Measurements from ENCODE around the gene DUS1L.

The DUS1L gene

GRCh38 chr17:82015311-82015971, 50.2 kb downstream of the DUS1L start:
- H3K4me3 ChIP-seq (ENCODE audit: low read depth, low read length): no peak overlapping the region
- DNase-seq (ENCODE audit: low read depth): no peak
- TF ChIP-seq POLR2A (IDR thresholded peaks at IDR 0.05; ENCODE audit: extremely low read depth, insufficient read length): no peak
- TF ChIP-seq MYC (IDR thresholded peaks at IDR 0.05; ENCODE audit: low read depth, low read length): no peak
- TF ChIP-seq MAX (IDR thresholded peaks at IDR 0.05; ENCODE audit: low read depth, low read length): no peak
- TF ChIP-seq, protein P1, sequence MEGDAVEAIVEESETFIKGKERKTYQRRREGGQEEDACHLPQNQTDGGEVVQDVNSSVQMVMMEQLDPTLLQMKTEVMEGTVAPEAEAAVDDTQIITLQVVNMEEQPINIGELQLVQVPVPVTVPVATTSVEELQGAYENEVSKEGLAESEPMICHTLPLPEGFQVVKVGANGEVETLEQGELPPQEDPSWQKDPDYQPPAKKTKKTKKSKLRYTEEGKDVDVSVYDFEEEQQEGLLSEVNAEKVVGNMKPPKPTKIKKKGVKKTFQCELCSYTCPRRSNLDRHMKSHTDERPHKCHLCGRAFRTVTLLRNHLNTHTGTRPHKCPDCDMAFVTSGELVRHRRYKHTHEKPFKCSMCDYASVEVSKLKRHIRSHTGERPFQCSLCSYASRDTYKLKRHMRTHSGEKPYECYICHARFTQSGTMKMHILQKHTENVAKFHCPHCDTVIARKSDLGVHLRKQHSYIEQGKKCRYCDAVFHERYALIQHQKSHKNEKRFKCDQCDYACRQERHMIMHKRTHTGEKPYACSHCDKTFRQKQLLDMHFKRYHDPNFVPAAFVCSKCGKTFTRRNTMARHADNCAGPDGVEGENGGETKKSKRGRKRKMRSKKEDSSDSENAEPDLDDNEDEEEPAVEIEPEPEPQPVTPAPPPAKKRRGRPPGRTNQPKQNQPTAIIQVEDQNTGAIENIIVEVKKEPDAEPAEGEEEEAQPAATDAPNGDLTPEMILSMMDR (IDR thresholded peaks at IDR 0.05; ENCODE audit: low read depth, low read length): no peak

DNA sequence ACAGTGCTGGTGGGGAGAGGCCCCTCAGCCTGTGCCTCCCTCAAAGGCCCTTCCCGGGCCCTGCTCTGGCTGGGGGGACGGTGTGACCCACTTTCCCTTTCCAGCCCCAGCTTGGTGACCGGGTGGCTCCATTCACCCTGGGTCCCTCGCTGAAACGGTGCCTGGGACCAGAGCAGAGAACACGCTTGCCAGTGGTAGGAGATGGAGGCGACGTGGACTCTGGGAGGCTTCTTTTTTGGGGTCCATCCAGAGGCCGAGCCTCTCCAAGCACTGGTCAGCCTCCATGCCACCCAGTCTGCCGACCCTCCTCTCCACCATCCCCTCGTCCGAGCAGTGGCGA, 50.7 kb downstream of the DUS1L start:
- H3K4me3 ChIP-seq (ENCODE audit: low read depth, low read length): no peak overlapping the region
- DNase-seq (ENCODE audit: low read depth): no peak
- TF ChIP-seq MYC (IDR thresholded peaks at IDR 0.05; ENCODE audit: low read depth, low read length) (no peak), MAX (IDR thresholded peaks at IDR 0.05; ENCODE audit: low read depth, low read length) (no peak), POLR2A (IDR thresholded peaks at IDR 0.05; ENCODE audit: extremely low read depth, insufficient read length) (no peak)
- TF ChIP-seq, protein P1 (IDR thresholded peaks at IDR 0.05; ENCODE audit: low read depth, low read length): no peak

GRCh38 chr17:82014432-82014831, 51.2 kb downstream of the DUS1L start:
- TF ChIP-seq MYC (IDR thresholded peaks at IDR 0.05; ENCODE audit: low read depth, low read length): no peak
- TF ChIP-seq POLR2A (IDR thresholded peaks at IDR 0.05; ENCODE audit: extremely low read depth, insufficient read length): no peak
- no peak for TF ChIP-seq MAX (IDR thresholded peaks at IDR 0.05; ENCODE audit: low read depth, low read length)
- TF ChIP-seq, protein P1 (IDR thresholded peaks at IDR 0.05; ENCODE audit: low read depth, low read length): no peak
- no peak for DNase-seq (ENCODE audit: low read depth)
- no peak overlapping the region for H3K4me3 ChIP-seq (ENCODE audit: low read depth, low read length)

DNA sequence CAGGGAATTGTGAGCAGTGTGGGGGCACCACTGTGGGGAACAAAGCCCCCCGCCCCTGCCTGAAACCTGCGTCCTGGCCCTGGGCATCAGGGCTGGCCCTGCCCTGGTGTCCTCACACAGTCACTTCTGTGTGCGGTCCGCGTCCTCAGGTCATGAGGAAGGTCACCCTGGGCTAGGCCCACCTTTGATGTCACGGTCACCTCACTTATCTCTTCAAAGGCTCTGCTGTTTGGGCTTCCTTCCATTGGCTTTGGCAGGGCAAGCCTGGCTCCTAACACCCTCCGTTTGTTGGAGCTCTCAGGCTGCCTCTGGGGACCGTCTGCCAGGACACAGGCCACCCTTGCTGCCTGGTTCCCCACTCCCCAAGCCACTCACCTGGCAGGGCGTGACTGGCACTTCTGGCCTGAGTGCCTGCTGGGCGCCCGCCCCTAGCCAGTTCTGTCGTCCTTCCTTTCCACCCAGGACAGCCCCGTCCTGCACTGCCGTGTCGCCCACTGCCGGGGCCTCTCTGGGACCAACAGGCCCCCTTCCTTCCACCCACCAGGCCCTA, 51.8 kb downstream of the DUS1L start:
- TF ChIP-seq, protein P1 (IDR thresholded peaks at IDR 0.05; ENCODE audit: low read depth, low read length): no peak
- TF ChIP-seq MAX (IDR thresholded peaks at IDR 0.05; ENCODE audit: low read depth, low read length): no peak
- no peak for TF ChIP-seq MYC (IDR thresholded peaks at IDR 0.05; ENCODE audit: low read depth, low read length)
- no peak overlapping the region for H3K4me3 ChIP-seq (ENCODE audit: low read depth, low read length)
- no peak for DNase-seq (ENCODE audit: low read depth)

GRCh38 chr17:82013341-82013740, 52.3 kb downstream of the DUS1L start:
- TF ChIP-seq POLR2A (IDR thresholded peaks at IDR 0.05; ENCODE audit: extremely low read depth, insufficient read length): no peak
- TF ChIP-seq MAX (IDR thresholded peaks at IDR 0.05; ENCODE audit: low read depth, low read length): no peak
- TF ChIP-seq MYC (IDR thresholded peaks at IDR 0.05; ENCODE audit: low read depth, low read length): no peak
- TF ChIP-seq, protein P1 (IDR thresholded peaks at IDR 0.05; ENCODE audit: low read depth, low read length): no peak
- H3K4me3 ChIP-seq (ENCODE audit: low read depth, low read length): no peak overlapping the region
- DNase-seq (ENCODE audit: low read depth): no peak
